Measurements from ENCODE around the gene DCAKD.

GRCh38 chr17:45030733-45031132 is 20.7 kb downstream of the DCAKD start:
- TF ChIP-seq CTCF (IDR thresholded peaks at IDR 0.05) = no peak
- TF ChIP-seq POLR2AphosphoS5 (IDR thresholded peaks at IDR 0.05) = no peak
